Neural cell (in vitro differentiated cells): ENCODE data around the gene SYNGR2. TPM values are rescaled to one million over a fixed set of nuclear protein-coding genes. Genes with fewer than 3 reads are reported as not detected.

ENCODE experiments used
- H2AFZ ChIP-seq: fragments of 200-600, 300-800 bp; sonication (generic), shearing (Covaris generic); 2 replicates; pipeline ENCODE4 v1.6.0; 2014; ENCODE audit warnings: low read depth, mild to moderate bottlenecking, antibody characterized with exemption, low read length, moderate library complexity
- H3F3A ChIP-seq: fragments of 200-600 bp; shearing (Covaris generic); 2 replicates; pipeline ENCODE4 v1.6.1; 2016; ENCODE audit warnings: mild to moderate bottlenecking, moderate library complexity, mixed read lengths, antibody characterized with exemption, low read length; ENCODE audit not compliant: insufficient read depth, poor library complexity, severe bottlenecking
- H3K27ac ChIP-seq: fragments of 200-600, 300-800 bp; sonication (generic), shearing (Covaris generic); 2 replicates; pipeline ENCODE4 v1.5.1; 2014; ENCODE audit warnings: mild to moderate bottlenecking, low read length, moderate library complexity
- H3K27me3 ChIP-seq: fragments of 300-800, 200-600 bp; sonication (generic), shearing (Covaris generic); 2 replicates; pipeline ENCODE4 v1.6.0; 2014; ENCODE audit warnings: mild to moderate bottlenecking, low read depth, low read length, moderate library complexity; ENCODE audit not compliant: insufficient read depth
- H3K36me3 ChIP-seq: fragments of 300-800, 200-600 bp; sonication (generic), shearing (Covaris generic); 2 replicates; pipeline ENCODE4 v1.5.1; 2014; ENCODE audit warnings: mild to moderate bottlenecking, antibody characterized with exemption, low read length, moderate library complexity; ENCODE audit not compliant: insufficient read depth
- H3K4me2 ChIP-seq: fragments of 300-800, 200-600 bp; sonication (generic), shearing (Covaris generic); 2 replicates; pipeline ENCODE4 v1.6.0; 2014; ENCODE audit warnings: mild to moderate bottlenecking, low read length
- H3K4me3 ChIP-seq: fragments of 300-800, 200-600 bp; sonication (generic), shearing (Covaris generic); 2 replicates; pipeline ENCODE4 v1.5.1; 2014; ENCODE audit warnings: mild to moderate bottlenecking, low read length, moderate library complexity
- H3K79me2 ChIP-seq: fragments of 200-600 bp; shearing (Covaris generic); replicated peaks from 2 replicates; pipeline ENCODE4 v1.6.0; 2014; ENCODE audit warnings: mild to moderate bottlenecking, low read length, moderate library complexity; ENCODE audit not compliant: insufficient read depth
- H3K9ac ChIP-seq: fragments of 300-800, 200-600 bp; sonication (generic), shearing (Covaris generic); 2 replicates; pipeline ENCODE4 v1.6.1; 2016; ENCODE audit warnings: mild to moderate bottlenecking, low read length, mixed read lengths
- H3K9me2 ChIP-seq: fragments of 200-600 bp; shearing (Covaris generic); 2 replicates; pipeline ENCODE4 v1.6.1; 2016; ENCODE audit warnings: mild to moderate bottlenecking, low read length, mixed read lengths; ENCODE audit not compliant: insufficient read depth
- H3K9me3 ChIP-seq: fragments of 200-600, 300-800 bp; sonication (generic), shearing (Covaris generic); 2 replicates; pipeline ENCODE4 v1.6.1; 2016; ENCODE audit warnings: mild to moderate bottlenecking, mixed run types, low read length, moderate library complexity, mixed read lengths
- H4K20me1 ChIP-seq: fragments of 200-600 bp; shearing (Covaris generic); 2 replicates; pipeline ENCODE4 v1.6.1; 2016; ENCODE audit warnings: mild to moderate bottlenecking, mixed run types; ENCODE audit not compliant: insufficient read depth
- CTCF ChIP-seq: fragments of 450-650 bp; IDR thresholded peaks from 2 replicates; pipeline ENCODE4 v1.5.1; 2014; ENCODE audit warnings: antibody characterized with exemption, mild to moderate bottlenecking, moderate library complexity; ENCODE audit not compliant: poor library complexity, severe bottlenecking
- EP300 ChIP-seq: fragments of 450-650 bp; conservative IDR thresholded peaks from 2 replicates; pipeline ENCODE4 v1.6.1; 2014; ENCODE audit warnings: antibody characterized with exemption, mild to moderate bottlenecking, moderate library complexity; ENCODE audit not compliant: poor library complexity, severe bottlenecking
- EZH2 ChIP-seq: fragments of 200-600, 300-800 bp; shearing (Covaris generic), sonication (generic); IDR thresholded peaks from 2 replicates; pipeline ENCODE4 v1.6.1; 2014; ENCODE audit warnings: antibody characterized with exemption, low read length, borderline replicate concordance, mild to moderate bottlenecking; ENCODE audit not compliant: insufficient read depth, poor library complexity, severe bottlenecking
- MXI1 ChIP-seq: fragments of 450-650 bp; conservative IDR thresholded peaks from 2 replicates; pipeline ENCODE4 v1.6.1; 2014; ENCODE audit warnings: antibody characterized with exemption, mild to moderate bottlenecking; ENCODE audit not compliant: poor library complexity, severe bottlenecking
- POLR2AphosphoS5 ChIP-seq: IDR thresholded peaks from 2 replicates; pipeline ENCODE4 v1.6.1; 2012
- RAD21 ChIP-seq: fragments of 450-650 bp; conservative IDR thresholded peaks from 2 replicates; pipeline ENCODE4 v1.6.1; 2014; ENCODE audit warnings: antibody characterized with exemption, mild to moderate bottlenecking, moderate library complexity
- REST ChIP-seq: IDR thresholded peaks from 2 replicates; pipeline ENCODE4 v1.6.1; 2012; ENCODE audit warnings: borderline replicate concordance
- SMC3 ChIP-seq: fragments of 450-650 bp; conservative IDR thresholded peaks from 2 replicates; pipeline ENCODE4 v1.6.1; 2014; ENCODE audit warnings: antibody characterized with exemption, mild to moderate bottlenecking, moderate library complexity; ENCODE audit not compliant: poor library complexity
- TAF1 ChIP-seq: IDR thresholded peaks from 2 replicates; pipeline ENCODE4 v1.6.1; 2012; ENCODE audit warnings: low read depth
- polyA plus RNA-seq: library from polyadenylated mRNA; depleted of rRNA; stranded (reverse); fragments of >200 nt; gene quantifications from 2 replicates; pipeline ENCODE4 v1.2.3, GENCODE V29; 2014

The SYNGR2 gene
- polyA plus RNA-seq, 1 donor from 2014 or later = 3.9 TPM

GRCh38 chr17:78151514-78152008, 16.8 kb upstream of the SYNGR2 start:
- Histone ChIP-seq H3K79me2 (no peaks in the 10 kb centered on the region), H3K27me3 (no peaks in the 10 kb centered on the region), H3K4me2 (no peak overlapping the region), H3K9me3 (no peaks in the 10 kb centered on the region), H3K27ac (no peak overlapping the region), H3K36me3 (no peaks in the 10 kb centered on the region), H3F3A (no peaks in the 10 kb centered on the region), H3K9me2 (no peaks in the 10 kb centered on the region), H2AFZ (no peak overlapping the region), H3K4me3 (no peak overlapping the region), H4K20me1 (no peaks in the 10 kb centered on the region), H3K9ac (no peak overlapping the region)
- TF ChIP-seq POLR2AphosphoS5 = no peak
- no peak for TF ChIP-seq CTCF
- no peak for TF ChIP-seq REST
- TF ChIP-seq SMC3 = no peak
- TF ChIP-seq TAF1 = no peak
- no peak for TF ChIP-seq RAD21
- TF ChIP-seq MXI1 = no peak
- no peak for TF ChIP-seq EZH2
- TF ChIP-seq EP300 = no peak

GRCh38 chr17:78154903-78155811, 13.2 kb upstream of the SYNGR2 start:
- H3K4me3 ChIP-seq = no peak overlapping the region
- no peak overlapping the region for H3K27ac ChIP-seq
- H3K9me3 ChIP-seq = no peaks in the 10 kb centered on the region
- TF ChIP-seq TAF1 (no peak), EZH2 (no peak), CTCF (no peak), EP300 (no peak), SMC3 (no peak), REST (no peak), RAD21 (no peak), MXI1 (no peak), POLR2AphosphoS5 (no peak)
- no peaks in the 10 kb centered on the region for H3K9me2 ChIP-seq
- H3K36me3 ChIP-seq = no peaks in the 10 kb centered on the region
- H2AFZ ChIP-seq = no peak overlapping the region
- H3K9ac ChIP-seq = no peak overlapping the region
- H3F3A ChIP-seq = no peaks in the 10 kb centered on the region
- H3K79me2 ChIP-seq = no peaks in the 10 kb centered on the region
- no peaks in the 10 kb centered on the region for H4K20me1 ChIP-seq
- H3K4me2 ChIP-seq = no peak overlapping the region
- no peaks in the 10 kb centered on the region for H3K27me3 ChIP-seq
